ENCODE measurements around the gene KLHL36.

DNA sequence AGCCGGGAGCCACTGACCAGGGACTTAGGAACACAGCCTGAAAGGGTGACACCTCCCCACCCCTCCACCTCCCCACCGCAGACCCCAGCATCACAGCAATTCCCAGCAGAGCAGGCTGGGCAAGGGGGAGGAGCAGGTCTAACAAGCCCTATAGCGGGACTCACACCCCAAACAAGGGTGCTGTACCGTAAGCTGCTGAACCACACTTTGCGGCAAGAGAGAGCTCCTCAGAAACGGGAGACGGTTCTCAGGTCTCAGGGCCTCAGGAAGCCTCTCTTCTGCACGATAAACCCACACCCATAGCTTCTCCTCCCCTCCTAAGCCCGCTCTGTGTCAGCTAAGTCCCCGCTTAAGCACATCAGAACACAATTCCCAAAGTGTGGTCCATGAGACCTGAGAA is 18.7 kb upstream of the KLHL36 start:
- TF ChIP-seq, protein P1, sequence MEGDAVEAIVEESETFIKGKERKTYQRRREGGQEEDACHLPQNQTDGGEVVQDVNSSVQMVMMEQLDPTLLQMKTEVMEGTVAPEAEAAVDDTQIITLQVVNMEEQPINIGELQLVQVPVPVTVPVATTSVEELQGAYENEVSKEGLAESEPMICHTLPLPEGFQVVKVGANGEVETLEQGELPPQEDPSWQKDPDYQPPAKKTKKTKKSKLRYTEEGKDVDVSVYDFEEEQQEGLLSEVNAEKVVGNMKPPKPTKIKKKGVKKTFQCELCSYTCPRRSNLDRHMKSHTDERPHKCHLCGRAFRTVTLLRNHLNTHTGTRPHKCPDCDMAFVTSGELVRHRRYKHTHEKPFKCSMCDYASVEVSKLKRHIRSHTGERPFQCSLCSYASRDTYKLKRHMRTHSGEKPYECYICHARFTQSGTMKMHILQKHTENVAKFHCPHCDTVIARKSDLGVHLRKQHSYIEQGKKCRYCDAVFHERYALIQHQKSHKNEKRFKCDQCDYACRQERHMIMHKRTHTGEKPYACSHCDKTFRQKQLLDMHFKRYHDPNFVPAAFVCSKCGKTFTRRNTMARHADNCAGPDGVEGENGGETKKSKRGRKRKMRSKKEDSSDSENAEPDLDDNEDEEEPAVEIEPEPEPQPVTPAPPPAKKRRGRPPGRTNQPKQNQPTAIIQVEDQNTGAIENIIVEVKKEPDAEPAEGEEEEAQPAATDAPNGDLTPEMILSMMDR (IDR thresholded peaks at IDR 0.05), result no peak
- TF ChIP-seq TCF7L2 (IDR thresholded peaks at IDR 0.05; ENCODE audit: low read depth, low read length), result no peak
